Measurements from ENCODE around the gene ALG3.

Gene ALG3

DNA sequence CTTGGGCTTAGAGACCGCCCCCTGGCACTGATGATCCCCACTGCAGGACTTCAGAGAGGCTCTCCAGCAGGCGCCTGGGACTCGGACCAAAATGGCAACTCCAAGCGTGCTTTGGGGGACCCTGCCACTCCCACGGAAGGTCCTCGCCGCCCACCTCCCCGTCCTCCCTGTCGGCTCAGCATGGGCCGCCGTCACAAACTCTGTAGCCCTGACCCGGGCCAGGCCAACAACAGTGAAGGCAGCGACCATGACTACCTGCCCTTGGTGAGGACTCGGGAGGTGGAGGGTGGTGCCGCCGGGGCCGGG, 7.7 kb downstream of the ALG3 start:
- H4K20me1 ChIP-seq (ENCODE audit: insufficient read depth, low read length): no peaks in the 10 kb centered on the region
- H3K36me3 ChIP-seq (replicated peaks; ENCODE audit: insufficient read depth, low read length): 0 out of 2 replicates have a peak, but pooled peaks cover 14% of the 10 kb centered on the region

DNA sequence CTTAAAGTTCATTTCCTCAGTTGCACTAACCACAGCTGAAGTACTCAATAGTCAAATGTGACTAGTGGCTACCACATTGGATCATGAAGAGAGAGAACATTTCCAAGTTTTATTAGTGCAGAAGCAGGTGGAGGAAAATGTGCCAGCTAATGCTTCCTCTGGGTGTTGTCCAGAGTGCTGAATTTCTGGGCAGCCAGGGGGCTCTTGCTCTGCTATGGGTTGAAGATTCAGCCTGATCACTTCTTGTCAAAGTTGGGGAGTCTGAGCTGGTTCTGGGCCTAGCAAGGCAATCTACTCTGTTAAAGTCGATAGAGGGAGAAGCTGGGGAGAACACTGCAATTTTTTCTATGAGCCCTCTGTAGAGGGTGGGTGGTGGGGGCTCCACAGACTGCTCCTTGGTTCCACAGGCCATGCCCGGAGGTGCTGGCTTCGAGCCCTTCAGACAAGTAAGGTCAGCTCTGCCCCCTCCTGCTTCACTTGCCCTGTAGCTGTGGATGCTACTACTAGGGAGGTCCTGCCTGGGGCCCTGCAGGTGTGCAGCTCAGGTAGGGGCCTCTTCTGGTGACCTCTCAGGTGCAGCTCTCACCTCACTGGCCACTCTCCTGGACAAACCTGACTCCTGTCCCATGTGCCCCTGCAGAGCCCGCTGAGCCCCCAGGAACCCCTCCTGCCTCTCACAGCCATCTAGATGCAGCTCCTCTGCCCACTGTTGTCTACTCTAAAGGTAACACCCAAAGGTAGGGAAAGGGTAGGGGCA, 8.2 kb downstream of the ALG3 start:
- no peaks in the 10 kb centered on the region for H3K4me1 ChIP-seq (ENCODE audit: low read length)
- H3K79me2 ChIP-seq (ENCODE audit: low read length): no peaks in the 10 kb centered on the region
- no peak overlapping the region for H3K4me2 ChIP-seq (ENCODE audit: low read depth, low read length)
- no peaks in the 10 kb centered on the region for H3F3A ChIP-seq (ENCODE audit: insufficient read depth, low read length)
- H3K4me3 ChIP-seq (ENCODE audit: low read length): no peak overlapping the region
- H3K27ac ChIP-seq (ENCODE audit: low read length): no peak overlapping the region
- 0 out of 2 replicates have a peak, but pooled peaks cover 4% of the 10 kb centered on the region for H3K27me3 ChIP-seq (replicated peaks; ENCODE audit: insufficient read depth, low read length)
- 0 out of 2 replicates have a peak, but pooled peaks cover 14% of the 10 kb centered on the region for H3K36me3 ChIP-seq (replicated peaks; ENCODE audit: insufficient read depth, low read length)
- H3K9me2 ChIP-seq (replicated peaks; ENCODE audit: insufficient read depth, low read length): no peaks in the 10 kb centered on the region
- no peak overlapping the region for H2AFZ ChIP-seq (ENCODE audit: low read length)
- TF ChIP-seq EZH2phosphoT487 (IDR thresholded peaks at IDR 0.05; ENCODE audit: low read length) (no peak), EZH2 (optimal IDR thresholded peaks at IDR 0.05; ENCODE audit: low read depth, low read length) (no peak)
- TF ChIP-seq, protein P1, sequence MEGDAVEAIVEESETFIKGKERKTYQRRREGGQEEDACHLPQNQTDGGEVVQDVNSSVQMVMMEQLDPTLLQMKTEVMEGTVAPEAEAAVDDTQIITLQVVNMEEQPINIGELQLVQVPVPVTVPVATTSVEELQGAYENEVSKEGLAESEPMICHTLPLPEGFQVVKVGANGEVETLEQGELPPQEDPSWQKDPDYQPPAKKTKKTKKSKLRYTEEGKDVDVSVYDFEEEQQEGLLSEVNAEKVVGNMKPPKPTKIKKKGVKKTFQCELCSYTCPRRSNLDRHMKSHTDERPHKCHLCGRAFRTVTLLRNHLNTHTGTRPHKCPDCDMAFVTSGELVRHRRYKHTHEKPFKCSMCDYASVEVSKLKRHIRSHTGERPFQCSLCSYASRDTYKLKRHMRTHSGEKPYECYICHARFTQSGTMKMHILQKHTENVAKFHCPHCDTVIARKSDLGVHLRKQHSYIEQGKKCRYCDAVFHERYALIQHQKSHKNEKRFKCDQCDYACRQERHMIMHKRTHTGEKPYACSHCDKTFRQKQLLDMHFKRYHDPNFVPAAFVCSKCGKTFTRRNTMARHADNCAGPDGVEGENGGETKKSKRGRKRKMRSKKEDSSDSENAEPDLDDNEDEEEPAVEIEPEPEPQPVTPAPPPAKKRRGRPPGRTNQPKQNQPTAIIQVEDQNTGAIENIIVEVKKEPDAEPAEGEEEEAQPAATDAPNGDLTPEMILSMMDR (IDR thresholded peaks at IDR 0.05; ENCODE audit: low read length): no peak
- no peaks in the 10 kb centered on the region for H4K20me1 ChIP-seq (ENCODE audit: insufficient read depth, low read length)
- peak; percentile 43 for DNase-seq
- no peaks in the 10 kb centered on the region for H3K9me3 ChIP-seq (replicated peaks; ENCODE audit: insufficient read depth, low read length)
- H3K9ac ChIP-seq (ENCODE audit: low read length): no peak overlapping the region

More for the DNA sequence above, 7.7 kb downstream of the ALG3 start:
- Histone ChIP-seq H2AFZ (ENCODE audit: low read length) (no peak overlapping the region), H3K4me3 (ENCODE audit: low read length) (no peak overlapping the region), H3K27ac (ENCODE audit: low read length) (no peak overlapping the region), H3K4me2 (ENCODE audit: low read depth, low read length) (no peak overlapping the region), H3K27me3 (replicated peaks; ENCODE audit: insufficient read depth, low read length) (0 out of 2 replicates have a peak, but pooled peaks cover 4% of the 10 kb centered on the region), H3K9ac (ENCODE audit: low read length) (no peak overlapping the region), H3K9me3 (replicated peaks; ENCODE audit: insufficient read depth, low read length) (no peaks in the 10 kb centered on the region), H3K79me2 (ENCODE audit: low read length) (0 out of 2 replicates have a peak, but pooled peaks cover 2% of the 10 kb centered on the region), H3K4me1 (ENCODE audit: low read length) (no peaks in the 10 kb centered on the region), H3F3A (ENCODE audit: insufficient read depth, low read length) (no peaks in the 10 kb centered on the region), H3K9me2 (replicated peaks; ENCODE audit: insufficient read depth, low read length) (no peaks in the 10 kb centered on the region)
- no peak for TF ChIP-seq EZH2phosphoT487 (IDR thresholded peaks at IDR 0.05; ENCODE audit: low read length)
- no peak for TF ChIP-seq EZH2 (optimal IDR thresholded peaks at IDR 0.05; ENCODE audit: low read depth, low read length)
- TF ChIP-seq, protein P1 (IDR thresholded peaks at IDR 0.05; ENCODE audit: low read length): no peak
- DNase-seq: no peak

DNA sequence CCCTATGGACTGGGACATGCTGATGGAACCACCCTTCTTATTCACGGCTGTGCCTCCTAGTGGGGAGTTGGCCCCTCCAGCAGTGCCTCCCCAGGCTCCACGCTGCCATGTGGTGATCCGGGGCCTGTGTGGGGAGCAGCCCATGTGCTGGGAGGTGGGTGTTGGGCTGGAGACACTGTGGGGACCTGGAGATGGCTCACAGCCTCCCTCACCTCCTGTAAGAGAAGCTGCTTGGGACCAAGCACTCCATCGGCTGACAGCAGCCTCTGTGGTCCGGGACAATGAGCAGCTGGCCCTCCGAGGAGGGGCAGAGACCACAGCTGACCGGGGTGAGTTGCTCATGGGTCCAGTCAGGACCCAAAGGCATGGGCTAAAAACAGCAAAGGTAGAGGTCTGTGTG, 9.1 kb downstream of the ALG3 start:
- H3K79me2 ChIP-seq (ENCODE audit: low read length): no peaks in the 10 kb centered on the region
- H3K4me1 ChIP-seq (ENCODE audit: low read length): no peaks in the 10 kb centered on the region
- peaks cover 8% of the 10 kb centered on the region for H3K27me3 ChIP-seq (replicated peaks; ENCODE audit: insufficient read depth, low read length)
- no peak overlapping the region for H2AFZ ChIP-seq (ENCODE audit: low read length)
- no peaks in the 10 kb centered on the region for H3K9me2 ChIP-seq (replicated peaks; ENCODE audit: insufficient read depth, low read length)
- no peak overlapping the region for H3K27ac ChIP-seq (ENCODE audit: low read length)
- H3K9ac ChIP-seq (ENCODE audit: low read length): no peak overlapping the region
- no peak overlapping the region for H3K4me2 ChIP-seq (ENCODE audit: low read depth, low read length)
- 0 out of 2 replicates have a peak, but pooled peaks cover 14% of the 10 kb centered on the region for H3K36me3 ChIP-seq (replicated peaks; ENCODE audit: insufficient read depth, low read length)
- no peak overlapping the region for H3K4me3 ChIP-seq (ENCODE audit: low read length)
- no peaks in the 10 kb centered on the region for H3K9me3 ChIP-seq (replicated peaks; ENCODE audit: insufficient read depth, low read length)
- DNase-seq: no peak
- no peaks in the 10 kb centered on the region for H4K20me1 ChIP-seq (ENCODE audit: insufficient read depth, low read length)
- H3F3A ChIP-seq (ENCODE audit: insufficient read depth, low read length): no peaks in the 10 kb centered on the region
- TF ChIP-seq, protein P1 (IDR thresholded peaks at IDR 0.05; ENCODE audit: low read length): no peak
- TF ChIP-seq EZH2 (optimal IDR thresholded peaks at IDR 0.05; ENCODE audit: low read depth, low read length): no peak
- TF ChIP-seq EZH2phosphoT487 (IDR thresholded peaks at IDR 0.05; ENCODE audit: low read length): no peak

Data from MM.1S (cell line).